MG63 (cell line): ENCODE data around the gene TBC1D7. TPM values are rescaled to one million over a fixed set of nuclear protein-coding genes. Genes with fewer than 3 reads are reported as not detected.

ENCODE experiments used
- DNase-seq: peaks from one replicate; pipeline ENCODE4 v3.0.0-alpha.2; 2020
- H3K27me3 ChIP-seq: fragments of 250-450 bp; sonication (Bioruptor Pico); 2 replicates; pipeline ENCODE4 v1.5.1; 2020; ENCODE audit warnings: mild to moderate bottlenecking, moderate library complexity
- H3K36me3 ChIP-seq: fragments of 250-450 bp; sonication (Bioruptor Pico); 2 replicates; pipeline ENCODE4 v1.5.1; 2020; ENCODE audit warnings: mild to moderate bottlenecking, moderate library complexity
- H3K4me3 ChIP-seq: fragments of 250-450 bp; sonication (Bioruptor Pico); 2 replicates; pipeline ENCODE4 v1.5.1; 2020; ENCODE audit warnings: mild to moderate bottlenecking, moderate library complexity
- H3K9me3 ChIP-seq: fragments of 250-450 bp; sonication (Bioruptor Pico); 2 replicates; pipeline ENCODE4 v1.5.1; 2020; ENCODE audit warnings: mild to moderate bottlenecking, moderate library complexity
- total RNA-seq: library from RNA; depleted of rRNA; stranded (reverse); fragments of >200 nt; shearing (Covaris generic); gene quantifications from 2 replicates; pipeline ENCODE4 v1.2.3, GENCODE V29; 2014; ENCODE audit warnings: low replicate concordance; rRNA removed

TBC1D7 gene
- total RNA-seq, 1 experiment from 2014 or later = 40.6 TPM

DNA sequence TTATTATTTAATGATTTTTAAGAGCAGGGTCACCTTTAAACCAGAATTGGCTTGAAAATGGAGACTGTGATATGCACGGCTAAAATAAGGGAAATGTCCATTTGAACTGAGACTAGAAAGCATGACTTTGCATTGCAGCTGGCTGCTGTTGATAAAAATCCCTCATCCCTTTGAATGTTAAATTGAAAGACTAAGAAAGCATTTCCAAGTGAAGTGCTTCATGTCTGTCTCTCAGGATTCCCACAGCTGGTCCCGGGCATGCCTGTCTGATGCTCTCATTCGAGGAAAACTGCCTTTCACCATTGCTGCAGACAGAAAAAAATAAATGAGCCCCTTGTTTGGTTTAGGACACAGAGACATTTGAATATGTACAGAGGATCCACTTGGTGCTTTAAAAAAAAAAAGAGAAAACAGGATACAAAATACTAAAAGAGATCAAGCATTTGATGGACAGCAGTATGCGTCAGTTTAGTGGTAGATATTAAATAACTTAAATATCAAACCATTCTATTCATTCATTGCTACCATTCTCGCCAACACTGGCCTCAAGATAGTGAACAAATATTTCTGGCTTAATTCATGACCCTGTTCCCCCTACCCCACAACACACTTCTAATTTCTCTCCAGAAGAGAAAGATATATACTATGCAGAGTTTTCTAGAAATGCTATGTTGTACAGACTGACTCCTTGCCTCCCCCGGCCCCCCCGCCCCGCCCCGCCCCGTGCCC lies 55.0 kb downstream of the TBC1D7 start:
- no peak for DNase-seq
- Histone ChIP-seq H3K4me3 (no peak overlapping the region), H3K27me3 (no peaks in the 10 kb centered on the region), H3K36me3 (no peaks in the 10 kb centered on the region), H3K9me3 (no peaks in the 10 kb centered on the region)

DNA sequence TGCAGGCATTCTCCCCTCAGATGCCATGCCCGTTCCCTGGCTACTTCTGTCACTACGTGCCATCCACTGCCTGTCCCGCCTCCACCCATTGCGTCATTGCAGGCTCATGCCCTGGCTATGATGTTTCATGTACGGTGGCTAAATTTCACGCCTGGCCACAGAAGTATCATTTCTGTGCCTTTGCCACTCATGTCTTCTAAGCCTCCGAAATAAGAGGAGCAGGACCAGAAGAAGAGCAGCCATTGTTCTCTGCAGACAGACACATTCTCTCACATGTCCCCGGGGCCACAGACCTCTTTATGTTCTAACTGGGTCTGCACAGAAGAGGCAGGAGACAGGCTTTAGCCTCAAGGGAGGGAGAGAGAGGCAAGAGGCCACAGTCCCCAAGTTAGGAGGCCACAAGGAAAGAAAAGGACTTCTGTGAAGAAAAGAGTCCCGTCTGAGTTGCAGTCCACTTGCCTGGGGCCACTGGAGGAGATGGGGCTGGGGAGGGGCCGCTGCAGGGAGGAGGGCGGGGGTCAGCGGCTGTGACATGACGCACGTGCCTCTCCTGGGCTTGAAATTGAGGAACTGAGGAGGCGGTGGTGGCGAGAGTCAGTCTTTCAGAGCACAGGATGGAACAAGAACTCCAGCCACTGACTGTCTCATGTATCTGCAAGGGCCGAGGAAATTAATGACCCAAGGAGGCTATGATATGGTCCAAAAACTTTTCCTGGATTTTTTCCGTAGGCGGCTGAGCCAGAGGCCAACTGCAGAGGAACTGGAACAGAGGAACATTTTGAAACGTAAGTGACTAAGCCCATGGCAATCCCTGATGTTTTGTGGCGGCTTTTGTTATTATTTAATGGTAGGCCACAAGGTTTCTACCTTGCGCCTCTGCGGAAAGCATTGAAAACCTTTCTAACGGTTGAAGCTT lies 55.9 kb downstream of the TBC1D7 start:
- H3K27me3 ChIP-seq = no peaks in the 10 kb centered on the region
- no peak overlapping the region for H3K4me3 ChIP-seq

DNA sequence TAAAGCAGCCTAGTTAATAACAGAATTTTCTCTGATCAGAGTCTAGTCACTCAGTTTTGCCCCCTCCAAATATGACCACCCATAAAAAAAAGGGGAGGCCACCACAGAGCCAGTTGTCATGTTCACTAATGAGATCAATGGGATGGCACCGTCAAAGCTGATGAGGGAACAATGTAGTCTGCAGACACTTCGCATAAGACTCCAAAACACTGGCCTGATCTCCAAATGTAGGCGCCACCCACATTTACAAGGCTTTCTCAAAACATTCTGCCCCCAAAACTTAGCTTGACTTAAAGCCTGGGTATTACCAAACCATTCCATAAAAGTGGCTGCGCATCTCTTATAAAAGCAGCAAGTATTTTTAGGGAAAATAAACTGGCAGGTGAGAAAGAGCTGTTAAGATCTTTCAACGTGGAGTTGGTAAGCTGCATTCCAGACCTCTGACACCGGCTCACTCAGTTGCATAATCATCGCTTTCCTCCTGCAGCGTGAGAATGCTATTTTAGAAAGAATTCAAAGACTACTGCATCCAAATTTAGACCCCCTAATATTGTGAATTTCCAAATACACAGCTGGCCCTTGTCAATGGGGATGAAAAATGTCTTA lies 59.3 kb downstream of the TBC1D7 start:
- H3K9me3 ChIP-seq = no peaks in the 10 kb centered on the region
- peak; percentile 17 for DNase-seq
- H3K36me3 ChIP-seq = no peaks in the 10 kb centered on the region
- no peak overlapping the region for H3K4me3 ChIP-seq
- no peaks in the 10 kb centered on the region for H3K27me3 ChIP-seq

More for the DNA sequence above, 55.9 kb downstream of the TBC1D7 start:
- H3K9me3 ChIP-seq = no peaks in the 10 kb centered on the region
- no peaks in the 10 kb centered on the region for H3K36me3 ChIP-seq
- DNase-seq = no peak

DNA sequence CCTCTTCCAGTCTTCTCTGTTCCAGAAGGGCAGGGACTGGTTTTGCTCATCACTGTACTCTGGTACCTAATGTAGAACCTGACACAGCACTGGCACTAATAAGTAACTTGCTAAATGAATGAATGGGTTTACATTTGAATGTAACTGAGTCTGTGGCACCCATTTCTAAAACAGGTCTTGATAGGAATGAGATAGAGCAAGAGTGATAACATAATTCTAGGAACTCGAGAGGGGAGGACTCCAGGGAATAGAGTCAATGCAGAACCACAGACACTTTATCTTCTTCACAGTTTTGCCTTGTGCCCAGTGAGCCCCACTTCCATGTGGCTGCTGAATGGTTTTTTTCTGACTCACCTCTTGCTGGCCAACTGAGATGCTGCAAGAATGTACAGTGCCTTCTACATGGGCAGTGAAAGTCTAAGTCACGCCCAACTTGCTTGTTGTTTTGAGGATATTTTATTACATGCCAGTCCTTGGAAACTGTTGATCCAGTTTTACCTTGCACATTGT lies 61.1 kb downstream of the TBC1D7 start:
- DNase-seq = no peak
- Histone ChIP-seq H3K4me3 (no peak overlapping the region), H3K9me3 (no peaks in the 10 kb centered on the region), H3K27me3 (no peaks in the 10 kb centered on the region), H3K36me3 (no peaks in the 10 kb centered on the region)

DNA sequence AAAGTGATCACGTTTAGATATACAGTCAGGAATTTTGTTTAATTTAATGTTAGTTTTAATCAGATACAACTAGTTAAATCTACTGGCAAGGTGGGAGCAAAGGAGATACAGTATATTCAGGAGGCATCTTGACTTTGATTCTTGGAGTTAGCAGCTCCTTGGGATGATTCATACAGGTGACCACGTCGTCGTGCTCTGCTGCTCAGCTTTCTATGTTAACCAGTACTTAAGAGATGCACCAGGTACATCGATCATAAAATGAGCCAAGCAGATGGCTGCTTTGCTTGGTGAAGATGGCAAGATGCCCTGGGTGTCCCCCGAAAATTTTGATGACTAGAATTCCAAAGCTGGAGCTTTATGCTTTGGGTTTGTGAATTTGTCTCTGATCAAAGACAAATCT lies 64.7 kb downstream of the TBC1D7 start:
- no peaks in the 10 kb centered on the region for H3K9me3 ChIP-seq
- H3K36me3 ChIP-seq = no peaks in the 10 kb centered on the region
- H3K27me3 ChIP-seq = no peaks in the 10 kb centered on the region
- no peak for DNase-seq
- no peak overlapping the region for H3K4me3 ChIP-seq

DNA sequence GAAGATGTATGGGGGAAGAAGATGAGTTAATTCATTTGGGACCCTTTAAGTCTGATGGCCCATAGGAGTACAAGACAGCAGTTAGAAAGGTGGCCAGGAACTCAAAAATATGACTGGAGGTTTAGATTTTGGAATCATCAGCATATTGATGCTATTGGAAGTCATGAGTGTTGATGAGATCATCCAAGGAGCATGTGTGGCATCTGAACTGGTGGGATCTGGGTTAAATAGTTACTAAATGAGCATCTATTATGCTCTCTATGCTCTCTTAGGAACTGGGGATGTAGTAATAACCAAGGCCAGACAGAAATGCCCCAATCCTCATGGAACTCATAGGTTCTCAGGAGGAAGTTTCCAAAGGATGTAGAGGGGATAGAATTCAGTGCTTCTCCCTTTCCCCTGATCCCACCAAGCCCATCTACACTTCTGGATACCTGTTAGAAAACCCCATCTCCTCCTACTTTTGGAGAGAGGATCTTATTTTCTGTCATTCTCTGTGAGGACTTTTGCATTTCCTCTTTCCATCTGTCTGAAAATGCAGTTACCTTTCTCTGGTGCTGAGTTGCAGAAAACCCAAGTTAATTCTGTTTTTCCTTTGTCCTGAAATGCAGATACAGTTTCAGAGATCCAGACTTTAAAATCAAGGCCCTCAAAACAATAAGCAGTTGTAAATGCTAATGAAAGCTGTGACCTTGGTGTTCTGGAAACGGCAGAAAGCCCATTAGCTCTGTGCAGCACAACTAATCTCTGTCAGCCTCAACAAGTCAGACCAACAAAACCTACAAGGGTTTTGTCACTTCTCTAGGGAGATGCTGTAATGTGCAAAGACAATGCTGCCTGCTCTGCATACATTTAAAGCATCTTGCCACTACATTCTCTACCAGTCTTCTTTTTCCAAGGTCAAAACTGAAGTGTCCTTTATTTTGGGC lies 65.8 kb downstream of the TBC1D7 start:
- DNase-seq = no peak
- no peak overlapping the region for H3K4me3 ChIP-seq

DNA sequence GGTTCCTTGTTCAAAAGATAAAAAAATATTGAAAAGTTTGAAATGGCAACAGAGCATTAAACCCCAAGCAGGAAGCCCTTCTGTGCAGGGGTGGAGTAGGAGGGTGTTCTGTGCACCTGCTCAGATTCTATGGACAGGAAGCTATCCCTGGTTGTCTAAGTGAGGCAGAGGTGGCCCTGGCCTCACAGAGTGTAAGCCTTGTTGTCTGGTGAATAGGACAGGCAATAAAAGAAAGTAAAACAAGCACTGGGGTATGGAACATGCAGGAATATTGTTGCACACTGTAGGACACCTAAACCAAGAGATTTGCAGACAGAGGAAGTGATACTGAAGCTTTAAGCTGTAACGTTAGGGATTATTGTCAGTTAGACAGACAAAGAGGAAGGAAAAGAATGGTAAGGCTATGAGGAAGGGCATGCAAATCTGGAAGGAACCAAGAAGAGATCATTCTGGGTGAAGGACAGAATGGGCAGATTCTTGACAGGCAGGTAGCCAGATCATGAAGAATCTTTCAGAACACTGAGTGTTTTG lies 66.8 kb downstream of the TBC1D7 start:
- no peak for DNase-seq
- H3K4me3 ChIP-seq = no peak overlapping the region
- no peaks in the 10 kb centered on the region for H3K36me3 ChIP-seq
- peaks cover 5% of the 10 kb centered on the region for H3K9me3 ChIP-seq
- no peaks in the 10 kb centered on the region for H3K27me3 ChIP-seq

More for the DNA sequence above, 65.8 kb downstream of the TBC1D7 start:
- Histone ChIP-seq H3K9me3 (no peaks in the 10 kb centered on the region), H3K27me3 (no peaks in the 10 kb centered on the region), H3K36me3 (no peaks in the 10 kb centered on the region)

DNA sequence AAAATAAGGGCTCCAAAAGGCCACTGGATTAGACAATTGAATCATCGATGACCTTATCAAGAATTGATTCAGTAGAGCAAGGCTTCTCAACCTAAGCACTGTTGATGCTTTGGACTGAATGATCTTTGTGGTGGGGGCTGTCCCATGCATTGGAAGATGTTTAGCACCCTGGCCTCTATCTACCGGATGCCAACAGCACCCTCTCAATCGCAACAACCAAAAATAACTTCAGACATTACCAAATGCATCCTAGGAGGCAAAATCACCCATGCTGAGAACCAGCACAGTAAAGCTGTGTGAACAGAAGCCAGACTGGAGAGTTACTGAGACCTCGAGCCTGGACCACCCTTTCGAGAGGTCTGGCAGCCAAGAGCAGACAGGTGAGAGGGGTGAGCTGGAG lies 67.5 kb downstream of the TBC1D7 start:
- no peaks in the 10 kb centered on the region for H3K36me3 ChIP-seq
- H3K9me3 ChIP-seq = peaks cover 5% of the 10 kb centered on the region
- DNase-seq = no peak
- H3K27me3 ChIP-seq = no peaks in the 10 kb centered on the region
- no peak overlapping the region for H3K4me3 ChIP-seq

DNA sequence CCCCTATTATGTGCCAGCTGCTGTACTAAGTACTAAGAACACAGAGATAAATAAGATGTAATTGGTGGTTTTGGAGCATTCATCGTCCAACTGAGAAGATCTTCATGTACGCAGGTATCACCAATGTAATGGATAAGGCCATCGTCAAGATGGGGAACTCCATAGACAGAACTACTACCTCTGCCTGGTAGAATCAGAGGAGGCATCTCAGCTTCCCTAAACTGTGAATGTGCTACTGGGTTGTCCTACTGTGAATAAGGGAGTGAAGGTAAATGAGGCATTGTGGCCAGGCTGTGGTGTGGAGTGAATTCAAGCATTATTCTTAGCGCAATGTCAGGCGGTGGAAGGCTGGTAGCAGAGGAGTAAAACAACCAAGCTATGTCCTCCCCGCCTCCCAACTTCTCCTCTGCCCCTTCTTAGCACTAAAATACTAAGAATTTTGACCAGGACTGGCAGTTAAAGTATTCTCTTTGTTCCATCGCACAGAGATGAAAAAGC lies 68.2 kb downstream of the TBC1D7 start:
- Histone ChIP-seq H3K27me3 (no peaks in the 10 kb centered on the region), H3K4me3 (no peak overlapping the region), H3K9me3 (peaks cover 10% of the 10 kb centered on the region), H3K36me3 (no peaks in the 10 kb centered on the region)
- DNase-seq = no peak

DNA sequence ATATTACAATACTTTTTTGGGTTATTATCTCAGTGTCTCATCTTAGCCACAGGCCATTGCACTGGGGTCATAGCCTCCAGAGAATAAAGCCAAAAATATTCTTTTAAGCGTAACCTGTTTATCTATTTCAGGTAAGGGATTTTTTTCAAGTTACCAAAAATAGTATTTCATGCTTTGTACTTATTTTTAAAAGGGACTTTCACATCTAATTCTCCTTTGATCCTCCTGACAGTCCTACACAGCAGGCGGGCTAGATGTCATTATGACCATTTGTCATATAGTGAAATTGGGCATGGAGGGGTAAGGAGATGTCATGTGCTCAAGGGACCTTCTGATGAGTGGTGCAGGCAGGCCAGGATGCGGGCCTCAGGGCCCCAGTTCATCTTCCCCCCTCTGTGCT lies 68.9 kb downstream of the TBC1D7 start:
- H3K36me3 ChIP-seq = no peaks in the 10 kb centered on the region
- H3K27me3 ChIP-seq = no peaks in the 10 kb centered on the region
- peaks cover 10% of the 10 kb centered on the region for H3K9me3 ChIP-seq
- no peak overlapping the region for H3K4me3 ChIP-seq
- no peak for DNase-seq

DNA sequence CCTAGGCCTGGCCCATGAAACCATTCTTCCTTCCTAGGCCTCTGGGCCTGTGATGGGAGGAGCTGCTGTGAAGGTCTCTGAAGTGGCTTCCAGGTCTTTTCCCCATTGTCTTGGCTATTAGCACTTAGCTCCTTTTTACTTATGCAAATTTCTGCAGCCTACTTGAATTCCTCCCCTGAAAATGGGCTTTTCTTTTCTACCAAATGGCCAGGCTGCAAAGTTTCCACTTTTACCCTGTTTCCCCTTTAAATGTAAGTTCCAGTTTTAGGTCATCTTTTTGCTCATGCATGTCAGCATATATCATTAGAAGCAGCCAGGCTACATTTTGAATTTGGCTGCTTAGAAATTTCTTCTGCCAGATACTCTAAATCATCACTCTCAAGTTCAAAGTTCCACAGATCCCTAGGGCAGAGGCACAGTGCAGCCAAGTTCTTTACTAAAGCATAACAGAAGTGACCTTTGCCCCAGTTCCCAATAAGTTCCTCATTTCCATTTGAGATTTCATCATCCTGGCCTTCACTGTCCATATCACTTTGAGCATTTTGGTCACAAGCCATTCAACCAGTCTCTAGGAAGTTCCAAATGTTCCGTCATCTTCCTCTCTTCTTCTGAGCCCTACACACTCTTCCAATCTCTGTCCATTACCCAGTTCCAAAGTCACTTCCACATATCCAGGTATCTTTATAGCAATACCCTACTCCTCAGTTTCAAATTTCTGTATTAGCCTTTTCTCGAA lies 71.9 kb downstream of the TBC1D7 start:
- Histone ChIP-seq H3K27me3 (no peaks in the 10 kb centered on the region), H3K9me3 (peaks cover 10% of the 10 kb centered on the region), H3K36me3 (no peaks in the 10 kb centered on the region), H3K4me3 (no peak overlapping the region)
- DNase-seq = peak; percentile 27

Other genes with a start within 250 kb of the TBC1D7 start
- 0.72 and 1.3 TPM in 2 replicates for gene GFOD1, start 159.1 kb upstream of the TBC1D7 start, total RNA-seq
- gene SIRT5, start 246.1 kb upstream of the TBC1D7 start, total RNA-seq = 18.1 and 34.3 TPM in 2 replicates